ENCODE data around the gene CGNL1. TPM values are rescaled to one million over a fixed set of nuclear protein-coding genes. Genes with fewer than 3 reads are reported as not detected.

The CGNL1 gene
- total RNA-seq, 2 donors from 2014 or later, result 3.9 to 4.7 TPM

DNA sequence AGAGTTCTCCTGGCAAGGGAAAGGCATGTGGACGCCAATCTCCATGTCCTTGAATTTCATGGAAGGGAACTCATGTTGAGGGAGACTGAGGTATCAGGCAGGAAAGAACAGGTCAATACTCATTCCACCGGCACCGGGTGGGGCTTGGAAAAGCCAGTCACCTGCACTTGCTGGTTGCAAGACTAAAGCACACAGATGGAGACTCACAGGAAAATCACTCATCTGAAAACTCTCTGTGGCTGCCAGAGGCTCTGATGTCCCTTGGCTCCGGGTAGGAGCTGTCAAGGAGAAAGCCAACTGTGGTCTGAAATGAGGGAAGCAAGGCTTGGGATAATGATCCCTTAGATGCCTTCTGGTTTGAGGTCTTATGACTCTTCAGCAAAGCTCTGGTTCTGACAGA lies 8.7 kb upstream of the CGNL1 start:
- no peak for DNase-seq
- TF ChIP-seq CTCF (IDR thresholded peaks at IDR 0.05), result no peak
- Histone ChIP-seq H3K9ac (ENCODE audit: low read depth in 2 of 2, low read length in 2 of 2) (no peak overlapping the region), H3K36me3 (no peaks in the 10 kb centered on the region), H3K4me1 (no peaks in the 10 kb centered on the region), H3K4me3 (no peak overlapping the region), H3K27ac (no peak overlapping the region), H3K9me3 (no peaks in the 10 kb centered on the region), H3K27me3 (no peaks in the 10 kb centered on the region)
- intact Hi-C loops (cut with DNase I), result no loop called here

DNA sequence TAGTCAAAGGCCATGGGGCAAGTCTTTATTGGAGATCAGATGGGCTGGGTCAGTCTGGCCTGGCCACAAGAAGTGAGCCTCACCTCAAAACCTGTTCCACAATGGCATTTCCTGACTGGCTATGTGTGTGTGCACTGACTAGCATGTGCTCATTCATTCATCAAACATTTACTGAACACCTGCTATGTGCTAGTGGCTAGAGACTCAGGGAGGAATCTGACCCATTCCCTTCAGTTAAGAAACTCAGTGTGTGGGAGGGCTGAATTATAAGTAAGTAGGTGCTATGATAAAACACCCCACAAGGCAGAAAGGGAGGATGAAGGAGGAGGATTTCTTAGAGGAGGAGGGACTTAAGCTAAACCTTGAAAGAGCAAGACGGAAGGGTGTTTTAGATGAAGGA lies 5.4 kb upstream of the CGNL1 start:
- intact Hi-C loops (cut with DNase I), result no loop called here
- Histone ChIP-seq H3K27me3 (no peaks in the 10 kb centered on the region), H3K36me3 (no peaks in the 10 kb centered on the region), H3K9ac (ENCODE audit: low read depth in 2 of 2, low read length in 2 of 2) (no peak overlapping the region), H3K9me3 (no peaks in the 10 kb centered on the region), H3K27ac (no peak overlapping the region), H3K4me1 (no peaks in the 10 kb centered on the region), H3K4me3 (no peak overlapping the region)
- DNase-seq, result no peak
- TF ChIP-seq CTCF (IDR thresholded peaks at IDR 0.05), result no peak

DNA sequence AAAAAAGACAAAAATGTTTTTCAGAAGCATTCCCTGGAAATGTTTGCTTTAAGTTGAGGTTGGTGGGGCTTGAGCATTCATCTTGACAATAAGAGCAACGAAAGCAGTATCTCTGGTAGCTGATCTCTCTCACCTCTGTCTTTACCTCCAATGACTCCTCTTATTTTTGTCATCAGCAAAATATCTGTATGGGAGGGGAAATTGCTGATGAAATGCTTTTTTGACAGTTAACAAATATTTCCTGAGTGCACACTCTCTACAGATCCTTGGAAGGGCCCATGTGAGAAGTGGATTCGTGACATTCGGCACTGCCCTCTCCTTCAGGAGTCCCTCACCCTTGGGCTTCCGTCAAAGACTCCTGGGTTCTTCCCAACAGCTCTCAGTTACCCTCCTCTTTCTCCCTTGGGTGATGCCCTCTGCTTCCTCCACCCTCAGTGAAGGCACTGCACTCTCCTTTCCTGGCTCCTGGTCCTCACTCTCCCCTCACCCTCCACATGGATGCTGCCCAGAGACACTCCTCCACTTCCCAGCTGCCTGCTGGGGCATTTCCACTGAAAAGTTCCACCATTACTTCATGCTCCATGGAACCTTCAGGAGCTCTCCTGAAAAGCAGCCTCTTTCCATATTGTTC lies 2.9 kb upstream of the CGNL1 start:
- no peak overlapping the region for H3K9ac ChIP-seq (ENCODE audit: low read depth in 2 of 2, low read length in 2 of 2)
- no peak for DNase-seq
- peaks cover 4% of the 10 kb centered on the region for H3K27me3 ChIP-seq
- H3K4me1 ChIP-seq, result no peaks in the 10 kb centered on the region
- intact Hi-C loops (cut with DNase I), result no loop called here
- H3K27ac ChIP-seq, result no peak overlapping the region
- no peaks in the 10 kb centered on the region for H3K36me3 ChIP-seq
- TF ChIP-seq CTCF (IDR thresholded peaks at IDR 0.05), result no peak
- H3K4me3 ChIP-seq, result no peak overlapping the region
- H3K9me3 ChIP-seq, result no peaks in the 10 kb centered on the region

DNA sequence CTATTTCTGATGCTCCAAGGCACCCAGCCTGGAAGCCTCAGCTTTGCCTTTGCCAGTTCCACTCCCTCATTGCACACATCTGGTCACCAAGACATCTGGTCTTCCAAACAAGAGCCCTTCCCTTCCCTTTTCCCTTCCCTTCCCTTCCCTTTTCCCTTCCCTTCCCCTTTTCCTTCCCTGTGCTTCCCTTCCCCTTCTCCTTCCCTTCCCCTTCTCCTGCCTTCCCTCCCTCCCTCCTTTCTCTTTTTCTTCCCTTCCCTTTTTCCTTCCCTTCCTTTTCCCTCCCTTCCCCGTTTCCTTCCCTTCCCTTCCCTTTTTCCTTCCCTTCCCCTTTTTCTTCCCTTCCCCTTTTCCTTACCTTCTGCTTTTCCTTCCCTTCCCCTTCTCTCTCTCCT lies 2.4 kb upstream of the CGNL1 start:
- no peaks in the 10 kb centered on the region for H3K9me3 ChIP-seq
- TF ChIP-seq CTCF (IDR thresholded peaks at IDR 0.05), result no peak
- intact Hi-C loops (cut with DNase I), result no loop called here

GRCh38 chr15:57376696-57377477 lies 582 bp downstream of the CGNL1 start:
- intact Hi-C loops (cut with DNase I), result no loop called here
- Histone ChIP-seq H3K36me3 (no peaks in the 10 kb centered on the region), H3K9me3 (no peaks in the 10 kb centered on the region), H3K27ac (no peak overlapping the region), H3K4me1 (no peaks in the 10 kb centered on the region), H3K9ac (ENCODE audit: low read depth in 2 of 2, low read length in 2 of 2) (peak overlapping the region in 1 of 2 donors; percentile 19), H3K27me3 (peaks cover 4% of the 10 kb centered on the region), H3K4me3 (peak overlapping the region; percentile 65)
- peak; percentile 34 for DNase-seq
- TF ChIP-seq CTCF (IDR thresholded peaks at IDR 0.05), result no peak

More for the DNA sequence above, 2.4 kb upstream of the CGNL1 start:
- Histone ChIP-seq H3K36me3 (no peaks in the 10 kb centered on the region), H3K4me3 (no peak overlapping the region), H3K27ac (no peak overlapping the region), H3K9ac (ENCODE audit: low read depth in 2 of 2, low read length in 2 of 2) (no peak overlapping the region), H3K4me1 (no peaks in the 10 kb centered on the region), H3K27me3 (peaks cover 4% of the 10 kb centered on the region)
- no peak for DNase-seq

All from colonic mucosa (tissue), 4 donors.